ENCODE data around the gene MAFB.

Gene MAFB

DNA sequence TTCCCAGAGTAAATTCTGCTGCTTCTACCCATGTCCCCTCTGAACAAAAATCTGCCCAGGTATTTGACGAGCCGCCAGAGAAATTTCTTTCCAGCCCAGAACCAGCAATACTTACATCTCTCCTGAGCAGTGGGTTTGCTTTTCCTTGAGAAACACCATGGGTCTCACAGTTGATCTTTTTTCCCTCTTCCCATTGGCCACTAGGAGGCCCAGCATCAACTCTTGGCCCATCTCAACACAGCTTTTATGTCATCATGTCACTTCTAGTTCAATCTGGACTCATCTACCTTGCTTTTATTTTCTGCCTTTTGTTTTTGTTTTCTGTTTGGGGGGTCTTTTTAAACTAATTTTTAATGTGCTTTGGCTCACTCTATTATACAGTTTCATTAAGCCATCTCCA is 18.8 kb downstream of the MAFB start:
- TF ChIP-seq, protein P1, sequence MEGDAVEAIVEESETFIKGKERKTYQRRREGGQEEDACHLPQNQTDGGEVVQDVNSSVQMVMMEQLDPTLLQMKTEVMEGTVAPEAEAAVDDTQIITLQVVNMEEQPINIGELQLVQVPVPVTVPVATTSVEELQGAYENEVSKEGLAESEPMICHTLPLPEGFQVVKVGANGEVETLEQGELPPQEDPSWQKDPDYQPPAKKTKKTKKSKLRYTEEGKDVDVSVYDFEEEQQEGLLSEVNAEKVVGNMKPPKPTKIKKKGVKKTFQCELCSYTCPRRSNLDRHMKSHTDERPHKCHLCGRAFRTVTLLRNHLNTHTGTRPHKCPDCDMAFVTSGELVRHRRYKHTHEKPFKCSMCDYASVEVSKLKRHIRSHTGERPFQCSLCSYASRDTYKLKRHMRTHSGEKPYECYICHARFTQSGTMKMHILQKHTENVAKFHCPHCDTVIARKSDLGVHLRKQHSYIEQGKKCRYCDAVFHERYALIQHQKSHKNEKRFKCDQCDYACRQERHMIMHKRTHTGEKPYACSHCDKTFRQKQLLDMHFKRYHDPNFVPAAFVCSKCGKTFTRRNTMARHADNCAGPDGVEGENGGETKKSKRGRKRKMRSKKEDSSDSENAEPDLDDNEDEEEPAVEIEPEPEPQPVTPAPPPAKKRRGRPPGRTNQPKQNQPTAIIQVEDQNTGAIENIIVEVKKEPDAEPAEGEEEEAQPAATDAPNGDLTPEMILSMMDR (IDR thresholded peaks at IDR 0.05; ENCODE audit: insufficient read depth, low read depth, low read length, missing control alignments), result no peak
- DNase-seq (ENCODE audit: low read depth), result no peak
- no peak overlapping the region for H3K4me3 ChIP-seq (ENCODE audit: low read depth, low read length)

DNA sequence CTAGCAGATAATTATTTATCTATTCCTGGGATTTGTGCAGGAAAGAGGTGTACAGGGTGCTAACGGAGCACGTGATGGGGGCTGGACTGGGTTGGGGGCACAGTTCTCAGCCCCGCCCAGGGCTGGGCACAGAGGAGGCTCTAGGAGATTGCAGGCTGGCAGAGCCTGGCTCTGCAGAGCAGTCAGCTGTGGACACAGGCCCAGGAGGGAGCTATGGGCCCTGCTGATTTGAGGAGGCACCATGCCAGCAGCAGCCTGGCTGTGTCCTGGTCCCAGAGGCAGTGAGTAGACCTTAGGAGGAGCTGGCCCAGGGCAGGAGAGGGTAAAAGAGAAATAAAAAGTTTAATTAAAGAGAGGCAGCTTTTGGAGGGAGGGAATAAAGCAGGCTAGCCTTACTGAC is 19.3 kb downstream of the MAFB start:
- TF ChIP-seq, protein P1 (IDR thresholded peaks at IDR 0.05; ENCODE audit: insufficient read depth, low read depth, low read length, missing control alignments), result no peak
- DNase-seq (ENCODE audit: low read depth), result no peak
- no peak overlapping the region for H3K4me3 ChIP-seq (ENCODE audit: low read depth, low read length)

DNA sequence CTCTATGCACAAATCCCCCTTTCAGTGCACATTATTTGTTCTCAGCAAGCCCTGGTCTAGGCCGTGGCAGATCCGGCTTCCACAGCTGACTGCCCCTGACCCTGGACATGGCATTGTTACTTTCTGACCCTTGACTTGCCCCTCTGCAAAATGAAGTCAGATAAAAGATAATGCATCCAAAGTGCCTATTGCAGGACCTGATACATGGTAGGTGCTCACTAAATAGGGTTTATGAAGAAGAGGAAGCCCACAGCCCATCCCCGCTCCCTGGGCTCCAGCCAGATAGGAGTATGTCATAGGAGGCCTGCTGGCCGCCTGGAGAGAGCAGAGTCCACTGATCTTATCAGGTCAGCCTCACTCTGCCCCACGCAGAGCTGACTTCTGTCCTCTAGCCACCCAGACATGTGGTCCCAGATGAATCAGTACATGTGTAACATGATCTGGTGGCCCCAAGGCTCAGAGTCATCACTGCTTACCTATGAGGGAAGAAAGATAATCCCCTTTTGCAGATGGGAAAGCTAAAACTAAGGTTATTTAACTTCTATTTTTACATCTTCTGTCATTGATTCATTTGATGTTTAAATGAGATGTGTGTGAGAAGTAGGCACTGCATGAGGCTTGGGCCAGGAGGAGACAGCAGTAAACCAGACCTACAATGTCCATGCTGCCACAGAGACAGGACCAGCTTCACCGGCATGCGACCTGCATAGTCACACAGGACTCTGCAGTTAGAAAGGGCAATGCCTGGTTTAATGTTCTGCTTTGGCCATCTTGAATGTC is 20.4 kb downstream of the MAFB start:
- TF ChIP-seq, protein P1 (IDR thresholded peaks at IDR 0.05; ENCODE audit: insufficient read depth, low read depth, low read length, missing control alignments), result no peak
- no peak overlapping the region for H3K4me3 ChIP-seq (ENCODE audit: low read depth, low read length)
- DNase-seq (ENCODE audit: low read depth), result no peak

DNA sequence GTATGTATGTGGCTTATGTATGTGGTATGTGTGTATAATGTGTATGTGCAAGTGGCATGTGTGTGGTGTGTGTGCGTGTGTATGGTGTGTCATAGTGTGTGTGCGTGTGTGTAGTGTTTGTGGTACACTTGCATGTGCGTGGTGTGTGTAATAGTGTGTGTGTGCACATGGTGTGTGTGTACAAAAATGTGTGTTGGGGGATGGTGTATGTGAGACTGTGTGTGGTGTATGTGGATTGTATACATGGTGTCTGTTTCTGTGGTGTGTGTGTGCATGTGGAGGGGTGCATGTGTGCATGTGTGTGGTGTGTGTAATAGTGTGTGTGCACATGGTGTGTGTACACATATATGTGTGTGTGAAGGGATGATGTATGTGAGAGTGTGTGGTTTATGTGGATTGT is 21.5 kb downstream of the MAFB start:
- no peak for DNase-seq (ENCODE audit: low read depth)
- TF ChIP-seq, protein P1 (IDR thresholded peaks at IDR 0.05; ENCODE audit: insufficient read depth, low read depth, low read length, missing control alignments), result no peak

DNA sequence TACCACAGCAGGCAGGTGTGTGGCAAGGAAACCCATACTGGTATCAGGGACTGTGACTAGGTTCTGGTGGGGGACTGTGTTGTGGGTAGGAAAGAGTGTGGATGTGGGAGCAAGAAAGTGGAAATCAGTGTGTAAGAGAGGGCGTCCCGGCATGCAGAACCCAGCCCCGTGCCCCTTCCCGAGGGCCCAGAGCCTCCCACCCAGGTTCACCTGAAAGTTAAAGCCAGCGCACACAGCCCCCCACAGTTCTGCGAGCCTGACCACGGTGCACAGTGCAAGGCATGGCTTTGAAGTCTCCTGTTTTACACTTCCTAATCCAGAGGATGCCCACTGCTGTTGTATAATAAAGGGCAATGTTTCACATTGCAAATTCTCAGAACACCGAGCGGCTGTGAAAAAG is 22.7 kb downstream of the MAFB start:
- DNase-seq (ENCODE audit: low read depth), result no peak
- TF ChIP-seq, protein P1 (IDR thresholded peaks at IDR 0.05; ENCODE audit: insufficient read depth, low read depth, low read length, missing control alignments), result no peak
- H3K4me3 ChIP-seq (ENCODE audit: low read depth, low read length), result no peak overlapping the region

More for the DNA sequence above, 21.5 kb downstream of the MAFB start:
- no peak overlapping the region for H3K4me3 ChIP-seq (ENCODE audit: low read depth, low read length)

DNA sequence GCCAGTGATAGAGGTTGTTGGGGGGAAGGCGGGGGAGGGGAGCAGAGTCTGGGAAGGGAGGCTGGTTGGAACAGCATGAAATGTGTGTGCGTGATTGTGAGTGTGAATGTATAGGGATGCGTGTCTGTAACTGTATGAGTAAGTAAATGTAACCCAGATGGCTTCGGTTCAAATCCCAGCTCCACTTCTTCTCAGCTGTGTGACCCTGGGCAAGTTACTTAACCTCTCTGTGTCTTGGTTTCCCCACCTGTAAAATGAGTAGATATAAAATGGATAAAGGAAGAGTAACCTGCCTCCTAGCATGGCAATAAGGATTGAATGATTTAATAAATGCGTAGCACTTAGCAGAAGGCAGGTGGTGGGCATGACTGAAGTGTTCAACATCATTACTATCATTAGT is 24.1 kb downstream of the MAFB start:
- no peak for DNase-seq (ENCODE audit: low read depth)
- TF ChIP-seq, protein P1 (IDR thresholded peaks at IDR 0.05; ENCODE audit: insufficient read depth, low read depth, low read length, missing control alignments), result no peak
- no peak overlapping the region for H3K4me3 ChIP-seq (ENCODE audit: low read depth, low read length)

Data from GM12865 (cell line).